ENCODE measurements around the gene ZDHHC14.

GRCh38 chr6:157605484-157605883, 224.5 kb downstream of the ZDHHC14 start:
- no peak for TF ChIP-seq POLR2A (IDR thresholded peaks at IDR 0.05)
- TF ChIP-seq CTCF (IDR thresholded peaks at IDR 0.05): no peak

Data from Peyer's patch (tissue), 4 donors.